Measurements from ENCODE around the gene CTTN. TPM values are rescaled to one million over a fixed set of nuclear protein-coding genes. Genes with fewer than 3 reads are reported as not detected.
"Not testable (repeated sequence)": the region's sequence is repeated elsewhere in the genome, so short reads cannot be mapped to it uniquely, and the experiment has no call there.

Gene CTTN
- total RNA-seq, 1 donor = 406 TPM

DNA sequence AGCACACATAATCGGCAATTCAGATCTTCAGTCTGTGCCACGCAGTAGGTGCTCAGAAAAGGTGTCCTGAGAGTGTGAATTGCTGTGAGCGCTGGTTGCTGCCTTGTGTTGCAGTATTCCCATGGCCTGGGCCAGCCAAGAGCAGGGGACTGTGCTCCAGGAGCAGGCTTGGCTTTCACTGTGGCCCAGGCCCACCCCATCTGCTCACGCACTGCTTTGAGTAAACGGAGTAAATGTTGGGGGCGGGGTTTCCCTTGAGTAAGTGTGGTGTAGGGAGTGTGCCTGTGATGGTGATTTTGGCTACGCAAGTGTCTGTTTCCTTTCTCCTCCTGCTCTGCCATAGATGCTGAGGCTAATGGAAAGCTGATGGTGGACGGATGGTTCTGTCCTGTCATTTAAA is 2.3 kb downstream of the CTTN start:
- TF ChIP-seq CTCF (IDR thresholded peaks at IDR 0.05; ENCODE audit: insufficient read depth, low read depth, low read length) = no peak
- H3K4me3 ChIP-seq (ENCODE audit: low read depth, low read length) = no peak overlapping the region

GRCh38 chr11:70402016-70402415 is 3.7 kb downstream of the CTTN start:
- H3K4me3 ChIP-seq (ENCODE audit: low read depth, low read length) = no peak overlapping the region
- DNase-seq (ENCODE audit: low read depth) = peak; percentile 41
- no peak for TF ChIP-seq CTCF (IDR thresholded peaks at IDR 0.05; ENCODE audit: insufficient read depth, low read depth, low read length)

More for the DNA sequence above, 2.3 kb downstream of the CTTN start:
- no peak for DNase-seq (ENCODE audit: low read depth)

DNA sequence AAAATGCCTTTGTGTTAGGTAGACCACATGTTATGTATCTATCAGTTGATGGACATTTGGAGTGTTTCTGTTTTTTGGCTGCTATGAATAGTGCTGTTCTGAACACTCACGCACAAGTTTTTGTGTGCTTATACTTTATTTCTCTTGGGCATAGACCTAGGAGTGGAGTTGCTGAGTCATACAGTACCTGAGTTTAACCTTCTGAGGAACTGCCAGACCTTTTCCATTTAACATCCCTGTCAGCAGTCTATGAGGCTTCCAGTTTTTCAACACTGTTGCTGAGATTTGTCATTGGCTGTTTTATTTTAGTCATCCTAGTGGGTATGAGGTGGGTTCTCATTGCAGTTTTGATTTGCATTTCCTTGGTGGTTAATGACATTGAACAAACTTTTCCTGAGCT is 4.4 kb downstream of the CTTN start:
- H3K4me3 ChIP-seq (ENCODE audit: low read depth, low read length) = no peak overlapping the region
- no peak for DNase-seq (ENCODE audit: low read depth)
- no peak for TF ChIP-seq CTCF (IDR thresholded peaks at IDR 0.05; ENCODE audit: insufficient read depth, low read depth, low read length)

DNA sequence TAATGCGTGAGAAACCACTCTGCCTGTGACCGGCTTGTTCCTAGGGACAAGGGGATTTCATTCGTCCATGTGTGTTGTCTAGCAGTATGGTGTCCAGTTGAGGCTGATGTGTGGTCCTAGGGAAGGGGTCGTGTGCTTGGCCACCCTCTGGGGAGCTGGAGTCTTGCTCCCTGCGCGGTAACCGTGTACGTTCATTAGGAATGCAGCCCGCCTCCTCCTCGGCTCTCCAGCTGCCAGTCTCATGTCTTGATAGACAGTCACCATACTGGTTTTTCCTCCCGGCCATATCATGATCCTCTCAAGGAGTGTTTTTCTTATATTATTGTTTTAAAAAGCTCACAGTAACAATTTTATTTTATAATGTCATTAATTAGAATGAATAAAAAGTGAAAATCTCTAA is 5.9 kb downstream of the CTTN start:
- no peak for TF ChIP-seq CTCF (IDR thresholded peaks at IDR 0.05; ENCODE audit: insufficient read depth, low read depth, low read length)
- no peak overlapping the region for H3K4me3 ChIP-seq (ENCODE audit: low read depth, low read length)
- DNase-seq (ENCODE audit: low read depth) = no peak

- H3K4me3 ChIP-seq (ENCODE audit: low read depth, low read length) = no peak overlapping the region
- no peak for TF ChIP-seq CTCF (IDR thresholded peaks at IDR 0.05; ENCODE audit: insufficient read depth, low read depth, low read length)
- DNase-seq (ENCODE audit: low read depth) = no peak
Observed at GRCh38 chr11:70405679-70406395, 7.5 kb downstream of the CTTN start.

DNA sequence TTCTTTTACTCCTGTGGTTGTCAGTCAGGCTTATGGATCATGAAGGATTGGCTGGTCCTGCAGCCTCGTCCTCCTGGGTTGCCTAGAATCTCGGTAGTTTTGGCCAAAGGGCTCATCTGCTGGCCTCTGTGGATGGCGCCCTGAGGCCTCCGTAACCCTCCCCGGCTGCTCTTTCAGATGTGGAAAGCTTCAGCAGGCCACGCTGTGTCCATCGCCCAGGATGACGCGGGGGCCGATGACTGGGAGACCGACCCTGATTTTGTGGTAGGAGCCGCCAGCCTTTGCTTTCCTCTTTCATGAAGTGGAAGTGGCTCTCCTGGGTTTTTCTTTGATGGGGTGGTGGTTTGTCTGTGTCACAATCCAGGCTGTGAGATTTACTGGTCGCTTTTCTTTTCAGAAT is 8.8 kb downstream of the CTTN start:
- no peak for DNase-seq (ENCODE audit: low read depth)
- no peak for TF ChIP-seq CTCF (IDR thresholded peaks at IDR 0.05; ENCODE audit: insufficient read depth, low read depth, low read length)
- H3K4me3 ChIP-seq (ENCODE audit: low read depth, low read length) = no peak overlapping the region

- no peak overlapping the region for H3K4me3 ChIP-seq (ENCODE audit: low read depth, low read length)
- TF ChIP-seq CTCF (IDR thresholded peaks at IDR 0.05; ENCODE audit: insufficient read depth, low read depth, low read length) = no peak
- no peak for DNase-seq (ENCODE audit: low read depth)
Observed at GRCh38 chr11:70407814-70408213, 9.5 kb downstream of the CTTN start.

DNA sequence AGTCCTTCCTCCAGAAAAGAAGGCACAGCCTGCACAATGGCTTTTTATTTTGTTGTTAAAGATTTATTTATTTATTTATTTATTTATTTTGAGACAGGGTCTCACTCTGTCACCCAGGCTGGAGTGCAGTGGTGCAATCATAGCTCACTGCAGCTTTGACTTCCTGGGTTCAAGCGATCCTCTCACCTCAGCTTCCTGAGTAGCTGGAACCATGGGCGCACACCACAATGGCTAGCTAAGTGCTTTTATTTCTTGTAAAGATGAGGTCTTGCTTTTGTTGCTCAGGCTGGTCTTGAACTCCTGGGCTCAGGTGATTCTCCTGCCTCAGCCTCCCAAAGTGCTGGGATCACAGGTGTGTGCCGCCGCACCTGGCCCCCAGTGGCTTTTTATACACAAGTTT is 10.0 kb downstream of the CTTN start:
- not testable (repeated sequence) for H3K4me3 ChIP-seq (ENCODE audit: low read depth, low read length); DNase-seq (ENCODE audit: low read depth)
